GM19463 (cell line): Measurements from ENCODE around the gene KLK3.

ENCODE experiments used
- ATAC-seq: cut with Tn5 transposase; IDR thresholded peaks from one replicate; pipeline ENCODE4 v1.9.1; 2021; ENCODE audit warnings: mild to moderate bottlenecking, moderate library complexity; ENCODE audit not compliant: unreplicated experiment

KLK3 gene

GRCh38 chr19:50830266-50831025, 24.3 kb upstream of the KLK3 start:
- ATAC-seq = no peak

GRCh38 chr19:50831026-50831396, 23.7 kb upstream of the KLK3 start:
- no peak for ATAC-seq

DNA sequence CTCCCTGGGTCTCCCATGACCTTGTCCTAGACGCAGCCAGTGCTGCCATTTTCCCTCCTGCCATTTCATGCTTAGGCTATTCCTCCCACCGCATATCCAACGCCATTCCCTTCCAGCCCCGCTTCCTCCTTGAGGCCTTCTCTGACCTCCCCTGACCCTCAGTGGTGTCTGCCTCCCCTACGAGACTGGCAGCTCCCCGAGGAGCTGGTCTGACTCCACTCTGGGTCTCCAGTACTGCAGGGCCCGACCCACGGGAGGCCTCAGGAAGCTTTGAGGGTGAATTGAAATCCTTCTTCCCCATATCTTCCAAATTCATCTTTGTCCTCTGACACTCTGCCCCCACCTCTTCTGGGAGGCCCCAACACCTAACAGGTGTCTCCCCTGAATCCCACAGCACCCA, 22.0 kb upstream of the KLK3 start:
- no peak for ATAC-seq

DNA sequence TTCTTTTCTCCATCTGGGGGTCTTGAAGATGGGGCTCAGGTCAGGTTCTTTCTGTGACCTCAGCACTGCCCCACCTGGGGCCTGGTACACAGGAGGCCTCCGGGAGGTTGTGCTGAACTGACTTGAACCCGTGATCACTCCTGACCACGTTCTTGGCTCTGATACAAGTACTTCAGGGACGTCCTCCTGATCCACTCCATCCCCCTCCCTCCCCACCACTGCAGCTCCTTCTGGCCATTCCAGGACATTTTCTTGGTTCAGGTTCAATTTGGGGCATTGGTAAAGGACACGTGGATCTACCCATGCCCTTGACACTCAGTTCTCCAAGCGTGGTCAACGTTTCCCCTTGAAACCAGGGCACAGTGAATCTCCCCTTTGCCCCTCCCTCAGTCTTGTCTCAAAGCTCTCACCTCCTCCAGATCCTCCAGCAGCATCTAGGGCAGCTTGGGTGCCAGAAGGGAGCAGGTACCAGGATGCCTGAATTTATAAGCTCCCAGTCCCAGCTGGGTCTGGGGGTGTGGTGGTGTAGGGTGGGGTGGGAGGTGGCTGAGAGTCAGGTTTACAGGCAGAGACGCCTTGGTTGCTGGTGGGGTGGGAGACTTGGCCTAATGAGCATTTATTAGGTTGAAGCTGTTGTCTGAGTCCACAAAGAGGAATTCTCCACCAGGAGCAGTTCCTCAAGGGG, 21.5 kb upstream of the KLK3 start, which contains the start of gene KLK15:
KLK15 (minus strand) TSS at position 458 of the 685 bp plus-strand sequence. CDS start 2,082 bp downstream, outside the sequence.
- ATAC-seq = no peak

DNA sequence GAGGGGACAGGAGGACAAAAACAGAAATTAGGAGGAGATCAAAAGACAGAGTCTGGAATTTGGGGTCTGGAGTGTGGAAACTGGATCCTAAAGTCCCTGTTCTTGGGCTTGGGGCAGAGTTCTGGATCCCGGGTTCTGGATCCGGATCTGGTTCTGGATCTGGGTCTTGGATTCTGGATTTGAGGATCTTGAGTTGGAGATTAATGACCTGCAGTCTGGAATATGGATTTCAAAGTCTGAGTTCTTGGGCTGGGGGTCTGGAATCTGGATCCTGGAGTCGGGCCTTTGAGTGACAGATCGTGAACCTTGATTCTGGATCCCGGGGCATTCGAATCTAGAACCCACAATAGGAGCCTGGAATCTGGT, 20.9 kb upstream of the KLK3 start:
- ATAC-seq = no peak

- no peak for ATAC-seq
Observed at GRCh38 chr19:50835103-50835784, 19.5 kb upstream of the KLK3 start.

DNA sequence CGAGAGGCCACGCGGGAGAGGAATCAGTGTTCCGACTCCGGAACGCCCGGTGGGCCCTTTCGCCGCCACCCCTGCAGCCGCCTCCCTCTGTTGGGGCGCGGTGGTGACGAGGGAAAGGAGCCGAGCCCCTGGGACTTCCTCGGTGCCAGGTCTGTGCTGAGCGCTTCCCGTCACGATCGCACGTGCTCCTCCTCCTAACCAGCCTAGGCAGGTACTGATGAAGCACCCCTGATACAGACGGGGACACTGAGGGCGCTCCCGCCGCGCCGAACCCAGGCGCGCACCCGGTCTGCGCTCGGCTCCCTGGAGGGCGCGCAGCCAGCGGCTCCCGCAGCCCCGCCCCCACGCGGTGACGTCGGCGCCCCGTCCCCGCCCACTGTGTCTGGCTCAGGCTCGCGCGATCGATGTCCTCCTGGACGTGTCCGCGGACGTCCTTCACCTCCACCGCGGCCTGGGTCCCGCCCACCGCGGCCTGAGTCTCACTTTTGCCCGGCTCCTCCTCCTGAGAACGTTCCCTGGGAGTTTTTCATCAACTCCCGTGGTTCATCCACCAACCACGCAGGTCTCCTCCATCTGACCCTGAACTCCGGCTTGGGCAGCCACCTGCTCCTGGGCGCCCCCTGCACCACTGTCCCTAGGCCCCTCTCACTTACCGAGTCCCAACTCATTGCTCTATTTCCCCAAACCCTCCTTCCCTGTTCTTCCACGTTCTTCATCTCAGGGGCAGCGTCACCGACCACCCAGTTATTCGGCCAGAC, 18.8 kb upstream of the KLK3 start:
- peak; percentile 79 for ATAC-seq

DNA sequence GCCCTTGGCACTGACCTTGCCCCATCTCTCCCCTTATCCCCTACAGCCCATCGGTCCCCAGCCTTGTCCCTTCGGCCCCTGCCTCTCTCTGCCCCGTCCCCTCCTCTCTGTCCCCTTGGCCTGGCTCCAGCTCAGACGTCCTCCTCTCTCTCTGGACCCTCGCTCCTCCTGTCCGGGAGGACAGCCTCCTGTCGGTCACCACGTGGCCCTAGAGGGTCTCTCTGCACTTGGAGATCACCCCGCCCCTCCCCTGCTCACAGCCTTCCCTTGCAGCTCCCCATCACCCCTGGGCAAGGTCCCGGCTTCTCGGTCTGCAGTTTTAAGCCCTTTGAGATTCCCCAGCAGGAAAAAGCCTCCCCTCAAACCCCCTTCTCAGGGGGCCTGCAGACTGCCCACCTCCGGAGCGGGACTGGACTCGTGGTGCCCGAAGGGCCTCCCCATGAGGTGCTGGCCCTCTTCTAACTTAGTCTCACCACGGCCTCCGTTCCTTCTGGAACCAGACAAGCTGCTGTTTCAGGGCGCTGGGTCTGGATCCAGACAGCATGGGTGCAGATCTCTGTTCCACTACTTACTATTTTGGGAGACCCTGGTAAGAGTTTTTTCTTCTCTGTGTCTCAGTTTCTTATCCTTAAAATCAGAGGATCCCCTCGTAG, 18.0 kb upstream of the KLK3 start:
- no peak for ATAC-seq

GRCh38 chr19:50837300-50837699, 17.4 kb upstream of the KLK3 start:
- ATAC-seq = no peak

- no peak for ATAC-seq
Observed at GRCh38 chr19:50838239-50838638, 16.5 kb upstream of the KLK3 start.

- ATAC-seq = no peak
Observed at GRCh38 chr19:50839712-50840655, 14.7 kb upstream of the KLK3 start.

DNA sequence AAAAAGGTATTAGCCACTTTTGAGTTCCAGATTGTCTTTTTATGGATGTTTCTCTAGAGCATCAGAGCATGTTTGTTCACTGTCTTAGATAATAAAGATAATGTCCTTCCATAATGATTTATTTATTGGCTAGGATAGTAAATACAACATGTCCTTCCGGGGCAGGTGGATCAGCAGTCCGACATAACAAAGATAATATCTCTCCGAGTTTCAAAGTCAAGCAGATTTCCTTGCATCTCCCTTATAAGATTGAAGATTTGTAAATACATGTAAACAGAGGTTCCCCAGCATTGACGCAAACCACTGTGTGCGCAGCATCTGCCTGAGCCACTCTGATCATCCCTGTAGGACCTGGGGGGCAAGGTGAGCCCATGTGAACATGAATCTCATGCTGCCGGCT, 12.6 kb upstream of the KLK3 start:
- ATAC-seq = no peak

DNA sequence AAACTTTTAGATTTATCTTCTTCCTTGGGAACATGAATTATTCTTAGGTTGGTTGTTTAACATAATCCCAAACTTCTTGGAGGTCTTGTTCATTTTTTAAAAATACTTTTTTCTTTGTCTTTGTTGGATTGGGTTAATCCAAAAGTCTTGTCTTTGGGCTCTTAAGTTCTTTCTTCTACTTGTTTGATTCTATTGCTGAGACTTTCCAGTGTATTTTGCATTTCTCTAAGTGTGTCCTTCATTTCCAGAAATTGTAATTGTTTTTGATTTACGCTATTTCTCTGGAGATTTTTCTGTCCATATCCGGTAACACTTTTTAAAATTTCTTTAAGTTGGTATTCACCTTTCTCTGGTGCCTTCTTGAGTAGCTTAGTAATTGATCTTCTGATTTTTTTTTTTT, 11.5 kb upstream of the KLK3 start:
- ATAC-seq = no peak

DNA sequence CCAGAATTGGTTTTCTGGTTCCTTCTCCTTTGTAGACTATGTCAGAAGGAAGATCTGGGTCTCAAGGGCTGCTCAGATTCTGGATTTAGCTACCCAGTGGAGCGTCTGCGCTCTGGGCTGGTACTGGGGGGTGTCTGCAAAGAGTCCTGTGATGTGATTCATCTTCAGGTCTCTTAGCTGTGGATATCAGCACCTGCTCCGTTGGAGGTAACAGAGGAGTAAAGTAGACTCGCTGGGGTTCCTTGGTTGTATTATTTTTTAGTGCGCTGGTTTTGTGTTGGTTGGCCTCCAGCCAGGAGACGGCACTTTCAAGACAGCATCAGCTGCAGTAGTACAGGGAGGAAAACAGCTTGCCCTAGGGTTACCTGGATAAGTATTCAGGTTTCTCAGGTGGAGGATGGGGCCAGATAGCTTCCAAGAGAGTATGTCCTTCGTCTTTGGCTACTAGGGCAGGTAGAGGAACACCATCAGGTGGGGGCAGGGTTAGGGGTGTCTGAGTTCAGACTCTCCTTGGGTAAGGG, 11.0 kb upstream of the KLK3 start:
- ATAC-seq = no peak

GRCh38 chr19:50844296-50844935, 10.3 kb upstream of the KLK3 start:
- ATAC-seq = no peak

DNA sequence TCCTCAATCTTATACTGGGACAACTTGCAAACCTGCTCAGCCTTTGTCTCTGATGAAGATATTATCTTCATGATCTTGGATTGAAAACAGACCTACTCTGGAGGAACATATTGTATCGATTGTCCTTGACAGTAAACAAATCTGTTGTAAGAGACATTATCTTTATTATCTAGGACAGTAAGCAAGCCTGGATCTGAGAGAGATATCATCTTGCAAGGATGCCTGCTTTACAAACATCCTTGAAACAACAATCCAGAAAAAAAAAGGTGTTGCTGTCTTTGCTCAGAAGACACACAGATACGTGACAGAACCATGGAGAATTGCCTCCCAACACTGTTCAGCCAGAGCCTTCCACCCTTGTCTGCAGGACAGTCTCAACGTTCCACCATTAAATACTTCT, 4.0 kb upstream of the KLK3 start:
- no peak for ATAC-seq

DNA sequence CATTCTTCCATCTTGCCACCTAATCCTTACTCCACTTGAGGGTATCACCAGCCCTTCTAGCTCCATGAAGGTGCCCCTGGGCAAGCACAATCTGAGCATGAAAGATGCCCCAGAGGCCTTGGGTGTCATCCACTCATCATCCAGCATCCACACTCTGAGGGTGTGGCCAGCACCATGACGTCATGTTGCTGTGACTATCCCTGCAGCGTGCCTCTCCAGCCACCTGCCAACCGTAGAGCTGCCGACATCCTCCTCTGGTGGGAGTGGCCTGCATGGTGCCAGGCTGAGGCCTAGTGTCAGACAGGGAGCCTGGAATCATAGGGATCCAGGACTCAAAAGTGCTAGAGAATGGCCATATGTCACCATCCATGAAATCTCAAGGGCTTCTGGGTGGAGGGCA, 3.1 kb upstream of the KLK3 start:
- no peak for ATAC-seq

GRCh38 chr19:50857366-50857765, 2.7 kb downstream of the KLK3 start:
- no peak for ATAC-seq

DNA sequence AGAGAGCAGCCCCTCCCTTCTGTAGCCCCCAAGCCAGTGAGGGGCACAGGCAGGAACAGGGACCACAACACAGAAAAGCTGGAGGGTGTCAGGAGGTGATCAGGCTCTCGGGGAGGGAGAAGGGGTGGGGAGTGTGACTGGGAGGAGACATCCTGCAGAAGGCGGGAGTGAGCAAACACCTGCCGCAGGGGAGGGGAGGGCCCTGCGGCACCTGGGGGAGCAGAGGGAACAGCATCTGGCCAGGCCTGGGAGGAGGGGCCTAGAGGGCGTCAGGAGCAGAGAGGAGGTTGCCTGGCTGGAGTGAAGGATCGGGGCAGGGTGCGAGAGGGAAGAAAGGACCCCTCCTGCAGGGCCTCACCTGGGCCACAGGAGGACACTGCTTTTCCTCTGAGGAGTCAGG, 4.2 kb downstream of the KLK3 start:
- no peak for ATAC-seq
